HepG2 (cell line): ENCODE measurements around the gene TNFRSF25. TPM values are rescaled to one million over a fixed set of nuclear protein-coding genes. Genes with fewer than 3 reads are reported as not detected.
A peak's percentile ranks its signal among the peaks of the same experiment; 100 is the strongest.

Experiments
- ATAC-seq: fragments of 200-7000 bp; cut with Tn5 transposase; 3 replicates; pipeline ENCODE4 v1.9.1; 2020; ENCODE audit warnings: mild to moderate bottlenecking, moderate library complexity
- BruUV-seq: library from RNA; stranded (reverse); fragments of 400-500 nt; replicated peaks from 2 replicates; lab custom pipeline; 2021; lab: Mats Ljungman, UMichigan
- CTCF ChIA-PET: fragments of 300-600 bp; formaldehyde crosslinking; extraction: SDS; loops from one replicate; lab custom pipeline; 2021; ENCODE audit warnings: low total read pairs, inconsistent platforms, low intra/inter-chr PET ratio; lab: Yijun Ruan, JAX
- POLR2A ChIA-PET: fragments of 350-600 bp; sonication (Branson Sonifier 250); formaldehyde crosslinking; loops from one replicate; lab custom pipeline; 2020; ENCODE audit warnings: antibody characterized with exemption, inconsistent platforms; lab: Yijun Ruan, JAX
- DNase-seq: peaks from one replicate; pipeline ENCODE4 v3.0.0-alpha.2; 2015; ENCODE audit warnings: low spot score
- FAIRE-seq: peaks from 3 replicates; lab custom pipeline; 2011; peaks lifted over from hg19 to GRCh38; lab: Jason Lieb, UNC
- H2AFZ ChIP-seq: one replicate; pipeline ENCODE4 v1.6.1; 2011; ENCODE audit warnings: low read length, inconsistent platforms
- H3K27ac ChIP-seq: fragments of 300-600 bp; 3 replicates; pipeline ENCODE4 v1.8.0; 2011; ENCODE audit warnings: mixed run types, mild to moderate bottlenecking, mixed read lengths, low read length, inconsistent platforms; ENCODE audit not compliant: insufficient read depth; ENCODE audit errors: extremely low read length
- H3K27me3 ChIP-seq, 2 experiments: fragments of 200-600 bp in 1 of 2; 2 replicates in 1 of 2; 3 replicates in 1 of 2; pipeline versions ENCODE4 v1.6.0 to v1.8.0; 2011; ENCODE audit warnings: low read length in 2 of 2, mild to moderate bottlenecking in 2 of 2, moderate library complexity in 2 of 2, inconsistent platforms in 1 of 2; ENCODE audit not compliant: insufficient read depth in 2 of 2, control insufficient read depth in 1 of 2
- H3K36me3 ChIP-seq, 2 experiments: fragments of 200-600 bp in 1 of 2; replicated peaks in 1 of 2; 2 replicates in 1 of 2; 3 replicates in 1 of 2; pipeline versions ENCODE4 v1.5.1 to v1.8.0; 2011; ENCODE audit warnings: low read length in 2 of 2, inconsistent platforms in 1 of 2; ENCODE audit not compliant: insufficient read depth in 2 of 2, control insufficient read depth in 1 of 2
- H3K4me1 ChIP-seq: 2 replicates; pipeline ENCODE4 v1.5.1; 2012; ENCODE audit warnings: low read length, inconsistent platforms; ENCODE audit not compliant: insufficient read depth
- H3K4me2 ChIP-seq: 2 replicates; pipeline ENCODE4 v1.6.0; 2011; ENCODE audit warnings: low read depth, low read length, inconsistent platforms
- H3K4me3 ChIP-seq, 3 experiments: fragments of 200-600 bp in 1 of 3; sonication (generic), shearing (Covaris generic) in 1 of 3; replicated peaks in 1 of 3; 2 replicates each; pipeline ENCODE4 v1.5.1; 2011 to 2016; ENCODE audit warnings: low read length in 3 of 3, inconsistent platforms in 2 of 3, low read depth in 2 of 3, mild to moderate bottlenecking in 2 of 3, control low read depth in 1 of 3, mixed read lengths in 1 of 3; ENCODE audit not compliant: insufficient read depth in 1 of 3
- H3K79me2 ChIP-seq: one replicate; pipeline ENCODE4 v1.6.1; 2011; ENCODE audit warnings: low read length, inconsistent platforms; ENCODE audit not compliant: insufficient read depth
- H3K9ac ChIP-seq: 2 replicates; pipeline ENCODE4 v1.6.0; 2011; ENCODE audit warnings: mild to moderate bottlenecking, low read depth, low read length, inconsistent platforms; ENCODE audit not compliant: insufficient read depth
- H3K9me3 ChIP-seq: 2 replicates; pipeline ENCODE4 v1.5.1; 2012; ENCODE audit warnings: mild to moderate bottlenecking, low read length
- H4K20me1 ChIP-seq: 2 replicates; pipeline ENCODE4 v1.6.0; 2011; ENCODE audit warnings: inconsistent platforms, mild to moderate bottlenecking, low read length, moderate library complexity; ENCODE audit not compliant: insufficient read depth
- ARID2 ChIP-seq: sonication (generic); formaldehyde crosslinking; IDR thresholded peaks from 2 replicates; pipeline ENCODE4 v1.8.1; 2022; ENCODE audit warnings: mild to moderate bottlenecking, missing genetic modification reagents, borderline replicate concordance
- ATF3 ChIP-seq: sonication (generic); formaldehyde crosslinking; IDR thresholded peaks from 2 replicates; pipeline ENCODE4 v1.4.0; 2020; ENCODE audit warnings: missing genetic modification reagents
- KDM3A ChIP-seq: IDR thresholded peaks from 2 replicates; pipeline ENCODE4 v1.6.1; 2018; ENCODE audit warnings: low read depth, missing compliant biosample characterization
- MEF2D ChIP-seq: sonication (generic); formaldehyde crosslinking; IDR thresholded peaks from 2 replicates; pipeline ENCODE4 v1.5.1; 2020; ENCODE audit warnings: mild to moderate bottlenecking, missing genetic modification reagents
- RXRA ChIP-seq: sonication (generic); formaldehyde crosslinking; IDR thresholded peaks from 2 replicates; pipeline ENCODE4 v1.5.1; 2020; ENCODE audit warnings: missing genetic modification reagents
- SP5 ChIP-seq: IDR thresholded peaks from 2 replicates; pipeline ENCODE4 v1.6.1; 2016; ENCODE audit warnings: low read depth, borderline replicate concordance
- ZNF414 ChIP-seq: sonication (generic); formaldehyde crosslinking; IDR thresholded peaks from 2 replicates; pipeline ENCODE4 v1.5.0; 2020; ENCODE audit warnings: missing genetic modification reagents
- WGBS: methylation state at CpG from one replicate; pipeline ENCODE4 v1.1.6; 2017; ENCODE audit warnings: low lambda C conversion rate; 5-methylcytosine and 5-hydroxymethylcytosine counted together
- in situ Hi-C: cut with HindIII; loops from 2 replicates; pipeline ENCODE4 v1.10.0; 2017; ENCODE audit warnings: low pct_unique_long_range_greater_than_20kb; ENCODE audit not compliant: extremely low pct_ligation_motif_present
- intact Hi-C: fragments of 100-400 bp; cut with micrococcal nuclease; formaldehyde crosslinking; loops from one replicate; pipeline ENCODE4 v1.10.0; 2022; ENCODE audit not compliant: unreplicated experiment
- polyA plus RNA-seq, 8 experiments: library from polyadenylated mRNA; depleted of rRNA in 3 of 8; stranded (reverse) in 7 of 8; unstranded in 1 of 8; fragments of >200 nt; fragmentation: Illumina TruSeq in 4 of 8; extraction: Trizol in 4 of 8; gene quantifications; 2 replicates each; pipeline versions ENCODE4 v1.2.1 to v1.2.3, GENCODE V29; 2011 to 2016; ENCODE audit warnings: low read depth in 4 of 8, missing spikeins in 1 of 8, mixed read lengths in 1 of 8; ENCODE audit not compliant: insufficient read depth in 1 of 8
- total RNA-seq, 5 experiments: library from RNA; depleted of rRNA; stranded (reverse); fragments of >200 nt; fragmentation: Illumina TruSeq; extraction: Trizol; gene quantifications; 2 replicates each; pipeline ENCODE4 v1.2.3, GENCODE V29; 2016; ENCODE audit warnings: low read depth in 1 of 5
- TF ChIP-seq, protein P1 (sequence below): IDR thresholded peaks from 2 replicates; pipeline ENCODE4 v1.6.1; 2018; ENCODE audit warnings: missing genetic modification reagents
- TF ChIP-seq, protein P2 (sequence below), 2 experiments: sonication (generic) in 1 of 2; formaldehyde crosslinking in 1 of 2; IDR thresholded peaks; 2 replicates each; pipeline versions ENCODE4 v1.4.0 to v1.6.1; 2016 to 2020; ENCODE audit warnings: borderline replicate concordance in 1 of 2, low read depth in 1 of 2, mild to moderate bottlenecking in 1 of 2, missing genetic modification reagents in 1 of 2
- TF ChIP-seq, protein P3 (sequence below): sonication (generic); formaldehyde crosslinking; IDR thresholded peaks from 2 replicates; pipeline ENCODE4 v1.5.0; 2020; ENCODE audit warnings: mild to moderate bottlenecking, missing genetic modification reagents

TNFRSF25 gene
- total and polyA plus RNA-seq, 2 of the 13 experiments (the other 11 are each of a cell fraction or from before 2014, with no cell fraction given): 1.4 to 1.5 TPM

- TF ChIP-seq ARID2 (CRISPR knock-in tag) (0 out of 2 replicates have a peak, but pooled peaks have one; percentile 12), SP5 (CRISPR knock-in tag) (no peak), ZNF414 (CRISPR knock-in tag) (no peak), RXRA (no peak)
- TF ChIP-seq, protein P1, sequence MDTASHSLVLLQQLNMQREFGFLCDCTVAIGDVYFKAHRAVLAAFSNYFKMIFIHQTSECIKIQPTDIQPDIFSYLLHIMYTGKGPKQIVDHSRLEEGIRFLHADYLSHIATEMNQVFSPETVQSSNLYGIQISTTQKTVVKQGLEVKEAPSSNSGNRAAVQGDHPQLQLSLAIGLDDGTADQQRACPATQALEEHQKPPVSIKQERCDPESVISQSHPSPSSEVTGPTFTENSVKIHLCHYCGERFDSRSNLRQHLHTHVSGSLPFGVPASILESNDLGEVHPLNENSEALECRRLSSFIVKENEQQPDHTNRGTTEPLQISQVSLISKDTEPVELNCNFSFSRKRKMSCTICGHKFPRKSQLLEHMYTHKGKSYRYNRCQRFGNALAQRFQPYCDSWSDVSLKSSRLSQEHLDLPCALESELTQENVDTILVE (CRISPR knock-in tag): 0 out of 2 replicates have a peak, but pooled peaks have one; percentile 7
Measured at GRCh38 chr1:6491081-6491449, 25.1 kb upstream of the TNFRSF25 start (continued).

DNA sequence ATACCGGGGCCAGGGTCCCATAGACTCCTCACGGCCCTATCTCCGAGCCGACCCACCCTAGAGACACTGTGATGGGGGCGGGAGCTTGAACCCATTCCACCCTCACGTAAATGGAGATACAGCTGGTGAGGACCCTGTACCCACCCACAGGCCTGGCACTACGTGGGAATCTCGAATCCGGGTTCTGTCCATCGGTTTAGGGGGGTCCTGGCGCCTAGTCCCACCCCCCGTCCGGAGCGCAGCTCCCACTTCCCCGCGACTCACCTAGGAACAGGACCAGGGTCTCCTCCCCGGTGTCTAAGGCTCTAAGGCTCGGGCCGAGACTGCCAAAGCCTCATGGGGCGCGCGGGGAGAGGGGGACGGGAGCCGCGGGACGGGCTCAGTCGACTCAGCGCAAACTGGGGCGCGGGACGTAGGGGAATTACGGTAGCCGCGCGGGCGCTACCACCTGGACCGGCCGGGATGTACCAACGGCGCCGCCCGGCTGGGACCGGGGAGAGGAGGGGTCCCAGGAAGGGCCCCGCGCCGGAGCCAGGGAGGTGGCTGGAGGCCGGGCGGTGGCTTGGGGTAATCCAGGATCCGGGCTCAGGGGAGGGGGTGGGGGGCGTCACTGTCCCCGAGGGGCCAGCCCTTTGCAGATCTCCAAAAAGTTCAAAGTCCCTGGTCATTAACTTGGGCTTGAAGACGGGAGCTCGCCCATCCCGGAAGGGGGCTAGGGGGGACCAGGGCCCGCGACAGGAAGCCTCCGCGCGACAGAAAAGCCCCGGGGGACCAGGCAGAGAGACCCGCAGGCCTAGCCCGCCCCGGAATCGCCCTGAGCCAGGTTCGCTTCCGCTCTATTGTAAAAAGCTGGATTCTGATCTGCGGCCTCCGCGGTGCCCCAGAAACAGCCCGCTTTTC, 24.5 kb upstream of the TNFRSF25 start:
- TSS peak; percentile 85 for BruUV-seq
- CTCF ChIA-PET: interaction anchor here (1.0 kb wide), 1 partner anchor 33 kb away, joined by 3 read pairs; no protein-coding TSS in a partner anchor
- Histone ChIP-seq H2AFZ (no peak overlapping the region), H3K36me3 (no peaks in the 10 kb centered on the region), H3K4me1 (peaks cover 52% of the 10 kb centered on the region), H4K20me1 (no peaks in the 10 kb centered on the region), H3K4me2 (peak overlapping the region; percentile 97), H3K9me3 (no peaks in the 10 kb centered on the region), H3K9ac (peak overlapping the region; percentile 76), H3K27ac (peak overlapping the region; percentile 59), H3K79me2 (no peaks in the 10 kb centered on the region), H3K4me3 (peak overlapping the region; percentile 88 to 99 (median 89)), H3K27me3 (no peaks in the 10 kb centered on the region; a peak in 1 of 5 replicates)
- in situ Hi-C loops (loop anchor here (25.0 kb wide), 1 partner anchor 722 kb away; no protein-coding TSS in a partner anchor), intact Hi-C loops (no loop called here)
- ATAC-seq (peak; percentile 78), FAIRE-seq (no peak), DNase-seq (peak; percentile 54)
- POLR2A ChIA-PET: interaction anchor here (1.0 to 2.9 kb wide), 7 partner anchors 10 to 156 kb away, joined by 3 to 13 read pairs (median 5); partner anchors contain the start of genes NOL9 and TAS1R1
- 2% methylated on average over 10 of the region's 70 CpGs for WGBS
- TF ChIP-seq, protein P2, sequence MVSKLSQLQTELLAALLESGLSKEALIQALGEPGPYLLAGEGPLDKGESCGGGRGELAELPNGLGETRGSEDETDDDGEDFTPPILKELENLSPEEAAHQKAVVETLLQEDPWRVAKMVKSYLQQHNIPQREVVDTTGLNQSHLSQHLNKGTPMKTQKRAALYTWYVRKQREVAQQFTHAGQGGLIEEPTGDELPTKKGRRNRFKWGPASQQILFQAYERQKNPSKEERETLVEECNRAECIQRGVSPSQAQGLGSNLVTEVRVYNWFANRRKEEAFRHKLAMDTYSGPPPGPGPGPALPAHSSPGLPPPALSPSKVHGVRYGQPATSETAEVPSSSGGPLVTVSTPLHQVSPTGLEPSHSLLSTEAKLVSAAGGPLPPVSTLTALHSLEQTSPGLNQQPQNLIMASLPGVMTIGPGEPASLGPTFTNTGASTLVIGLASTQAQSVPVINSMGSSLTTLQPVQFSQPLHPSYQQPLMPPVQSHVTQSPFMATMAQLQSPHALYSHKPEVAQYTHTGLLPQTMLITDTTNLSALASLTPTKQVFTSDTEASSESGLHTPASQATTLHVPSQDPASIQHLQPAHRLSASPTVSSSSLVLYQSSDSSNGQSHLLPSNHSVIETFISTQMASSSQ (IDR thresholded peaks at IDR 0.05; ENCODE audit: low read depth): no peak
- TF ChIP-seq, protein P2 (CRISPR knock-in tag; IDR thresholded peaks at IDR 0.05; ENCODE audit: borderline replicate concordance): peak; percentile 69; the same call in 1 of the 2 replicates
- TF ChIP-seq ATF3 (CRISPR knock-in tag): no peak
- TF ChIP-seq MEF2D (CRISPR knock-in tag): 0 out of 2 replicates have a peak, but pooled peaks have one; percentile 22
- TF ChIP-seq, protein P3, sequence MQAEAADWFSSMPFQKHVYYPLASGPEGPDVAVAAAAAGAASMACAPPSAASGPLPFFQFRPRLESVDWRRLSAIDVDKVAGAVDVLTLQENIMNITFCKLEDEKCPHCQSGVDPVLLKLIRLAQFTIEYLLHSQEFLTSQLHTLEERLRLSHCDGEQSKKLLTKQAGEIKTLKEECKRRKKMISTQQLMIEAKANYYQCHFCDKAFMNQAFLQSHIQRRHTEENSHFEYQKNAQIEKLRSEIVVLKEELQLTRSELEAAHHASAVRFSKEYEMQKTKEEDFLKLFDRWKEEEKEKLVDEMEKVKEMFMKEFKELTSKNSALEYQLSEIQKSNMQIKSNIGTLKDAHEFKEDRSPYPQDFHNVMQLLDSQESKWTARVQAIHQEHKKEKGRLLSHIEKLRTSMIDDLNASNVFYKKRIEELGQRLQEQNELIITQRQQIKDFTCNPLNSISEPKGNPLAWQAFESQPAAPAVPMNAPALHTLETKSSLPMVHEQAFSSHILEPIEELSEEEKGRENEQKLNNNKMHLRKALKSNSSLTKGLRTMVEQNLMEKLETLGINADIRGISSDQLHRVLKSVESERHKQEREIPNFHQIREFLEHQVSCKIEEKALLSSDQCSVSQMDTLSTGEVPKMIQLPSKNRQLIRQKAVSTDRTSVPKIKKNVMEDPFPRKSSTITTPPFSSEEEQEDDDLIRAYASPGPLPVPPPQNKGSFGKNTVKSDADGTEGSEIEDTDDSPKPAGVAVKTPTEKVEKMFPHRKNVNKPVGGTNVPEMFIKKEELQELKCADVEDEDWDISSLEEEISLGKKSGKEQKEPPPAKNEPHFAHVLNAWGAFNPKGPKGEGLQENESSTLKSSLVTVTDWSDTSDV: 0 out of 2 replicates have a peak, but pooled peaks have one; percentile 17
- TF ChIP-seq KDM3A (CRISPR knock-in tag): 0 out of 2 replicates have a peak, but pooled peaks have one; percentile 47
